CD4-positive, alpha-beta T cell treated with Interleukin-17A for 1 hour (primary cell): ENCODE data around the gene MIDN.
"Not testable (repeated sequence)": the region's sequence is repeated elsewhere in the genome, so short reads cannot be mapped to it uniquely, and the experiment has no call there.

Experiments used
- DNase-seq: peaks from one replicate; pipeline ENCODE4 v3.0.0-alpha.2; 2020

The MIDN gene

DNA sequence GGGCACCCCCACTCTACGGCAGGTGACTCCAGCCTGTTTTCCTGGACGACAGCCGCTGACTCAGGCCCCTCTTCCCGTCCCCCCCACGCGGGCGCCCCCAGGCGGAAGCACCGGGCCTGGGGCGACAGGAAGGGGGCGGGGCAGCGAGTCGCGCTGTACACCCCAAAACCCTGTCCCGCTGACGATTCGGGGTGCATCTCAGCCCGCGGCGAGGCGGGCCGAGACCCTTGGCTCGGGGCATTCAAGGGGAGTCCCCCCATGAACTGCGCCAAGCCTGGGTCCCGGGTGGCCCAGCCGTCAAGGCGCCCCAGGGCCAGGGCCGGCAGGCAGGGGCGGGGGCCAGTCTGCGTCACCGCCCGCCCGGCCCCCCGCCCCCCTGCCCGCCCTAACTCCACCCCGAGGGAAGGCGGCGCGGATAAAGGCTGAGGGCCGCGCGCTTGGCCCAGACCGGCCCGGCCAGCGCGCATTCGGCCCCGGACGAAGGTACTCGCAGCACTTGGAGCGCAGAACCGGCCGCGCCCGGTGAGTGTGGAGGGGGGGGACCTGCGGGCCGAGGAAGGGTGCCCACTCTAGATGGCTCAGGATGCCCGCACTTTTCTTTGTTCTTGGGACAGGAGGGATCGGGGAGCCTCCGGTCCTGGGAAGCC, at the start of gene MIDN:
Gene MIDN, plus strand, starts transcription at position 445 of the 647 bp plus-strand sequence. CDS start 1,714 bp downstream, outside the sequence.
- DNase-seq = peak; percentile 81

DNA sequence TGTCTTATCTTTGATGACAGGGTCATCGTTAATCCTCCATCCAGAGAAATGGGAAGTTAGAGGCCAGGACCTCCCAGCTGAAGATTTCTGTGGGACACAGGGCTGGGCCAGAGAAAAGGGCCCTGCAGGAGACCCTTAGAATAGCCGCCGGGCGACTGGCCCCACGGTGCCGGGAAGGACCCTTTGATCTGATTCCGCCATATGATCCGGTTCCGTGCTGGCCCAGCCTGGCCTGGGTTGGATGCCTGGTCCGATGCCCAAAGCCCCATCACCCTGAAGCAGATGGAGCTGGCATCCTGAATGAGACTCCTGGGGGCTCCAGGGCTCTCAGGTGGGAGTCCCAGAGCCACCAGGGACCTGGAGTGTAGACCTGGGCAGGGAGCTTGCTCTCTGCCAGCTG, 48.9 kb upstream of the MIDN start:
- no peak for DNase-seq

DNA sequence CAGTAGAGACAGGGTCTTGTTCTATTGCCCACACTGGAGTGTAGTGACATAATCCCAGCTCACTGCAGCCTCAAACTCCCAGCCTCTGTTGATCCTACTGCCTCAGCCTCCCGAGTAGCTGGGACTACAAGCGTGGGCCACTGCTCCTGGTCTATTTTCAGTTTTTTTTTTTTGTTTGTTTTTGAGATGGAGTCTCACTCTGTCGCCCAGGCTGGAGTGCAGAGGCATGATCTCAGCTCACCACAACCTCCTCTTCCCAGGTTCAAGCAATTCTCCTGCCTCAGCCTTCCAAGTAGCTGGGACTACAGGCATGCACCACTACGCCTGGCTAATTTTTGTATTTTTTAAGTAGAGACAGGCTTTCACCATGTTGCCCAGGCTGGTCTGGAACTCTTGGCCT, 47.8 kb upstream of the MIDN start:
- not testable (repeated sequence) for DNase-seq

DNA sequence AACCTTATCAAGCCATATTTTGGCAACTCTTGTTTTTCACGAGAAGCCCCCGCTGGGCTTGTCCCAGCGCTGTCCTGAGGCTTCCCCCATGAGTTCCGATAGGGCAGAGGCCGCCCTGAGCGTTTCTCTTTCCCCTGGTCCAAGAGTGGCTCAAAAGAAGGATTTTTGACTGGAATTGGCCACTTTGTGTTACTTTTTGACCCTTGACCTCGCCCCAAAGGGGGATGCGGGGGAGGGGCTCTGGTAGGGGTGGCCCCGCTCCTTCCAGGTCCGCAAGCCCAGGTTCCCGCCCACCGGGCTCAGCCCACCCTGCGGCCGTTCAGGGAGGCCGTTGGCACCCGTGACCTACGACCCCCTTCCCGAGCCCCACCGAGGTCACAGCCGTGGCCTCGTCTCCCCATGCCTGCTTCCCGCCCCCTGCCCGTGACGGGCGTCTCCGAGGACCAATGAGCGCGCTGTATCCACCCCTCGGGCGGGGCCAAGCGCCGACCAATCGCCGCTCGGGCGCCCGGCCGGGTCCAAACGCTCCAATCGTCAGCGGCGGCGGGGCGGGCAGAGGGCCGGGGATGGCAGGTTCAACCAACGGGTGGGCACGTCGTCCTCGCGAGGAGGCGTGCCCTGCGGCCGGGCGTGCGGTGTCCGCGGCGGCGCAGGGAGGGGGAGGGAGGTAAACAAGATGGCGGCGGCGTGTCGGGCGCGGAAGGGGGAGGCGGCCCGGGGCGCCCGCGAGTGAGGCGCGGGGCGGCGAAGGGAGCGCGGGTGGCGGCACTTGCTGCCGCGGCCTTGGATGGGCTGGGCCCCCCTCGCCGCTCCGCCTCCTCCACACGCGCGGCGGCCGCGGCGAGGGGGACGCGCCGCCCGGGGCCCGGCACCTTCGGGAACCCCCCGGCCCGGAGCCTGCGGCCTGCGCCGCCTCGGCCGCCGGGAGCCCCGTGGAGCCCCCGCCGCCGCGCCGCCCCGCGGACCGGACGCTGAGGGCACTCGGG, 43.0 kb upstream of the MIDN start, which contains the start of gene STK11:
Gene STK11, plus strand, starts transcription at position 665 of the 986 bp plus-strand sequence. CDS start 1,136 bp downstream, outside the sequence.
- DNase-seq = peak; percentile 99

DNA sequence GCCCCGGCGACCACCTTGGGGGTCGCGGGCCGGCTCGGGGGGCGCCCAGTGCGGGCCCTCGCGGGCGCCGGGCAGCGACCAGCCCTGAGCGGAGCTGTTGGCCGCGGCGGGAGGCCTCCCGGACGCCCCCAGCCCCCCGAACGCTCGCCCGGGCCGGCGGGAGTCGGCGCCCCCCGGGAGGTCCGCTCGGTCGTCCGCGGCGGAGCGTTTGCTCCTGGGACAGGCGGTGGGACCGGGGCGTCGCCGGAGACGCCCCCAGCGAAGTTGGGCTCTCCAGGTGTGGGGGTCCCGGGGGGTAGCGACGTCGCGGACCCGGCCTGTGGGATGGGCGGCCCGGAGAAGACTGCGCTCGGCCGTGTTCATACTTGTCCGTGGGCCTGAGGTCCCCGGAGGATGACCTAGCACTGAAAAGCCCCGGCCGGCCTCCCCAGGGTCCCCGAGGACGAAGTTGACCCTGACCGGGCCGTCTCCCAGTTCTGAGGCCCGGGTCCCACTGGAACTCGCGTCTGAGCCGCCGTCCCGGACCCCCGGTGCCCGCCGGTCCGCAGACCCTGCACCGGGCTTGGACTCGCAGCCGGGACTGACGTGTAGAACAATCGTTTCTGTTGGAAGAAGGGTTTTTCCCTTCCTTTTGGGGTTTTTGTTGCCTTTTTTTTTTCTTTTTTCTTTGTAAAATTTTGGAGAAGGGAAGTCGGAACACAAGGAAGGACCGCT, 42.1 kb upstream of the MIDN start:
- DNase-seq = no peak

DNA sequence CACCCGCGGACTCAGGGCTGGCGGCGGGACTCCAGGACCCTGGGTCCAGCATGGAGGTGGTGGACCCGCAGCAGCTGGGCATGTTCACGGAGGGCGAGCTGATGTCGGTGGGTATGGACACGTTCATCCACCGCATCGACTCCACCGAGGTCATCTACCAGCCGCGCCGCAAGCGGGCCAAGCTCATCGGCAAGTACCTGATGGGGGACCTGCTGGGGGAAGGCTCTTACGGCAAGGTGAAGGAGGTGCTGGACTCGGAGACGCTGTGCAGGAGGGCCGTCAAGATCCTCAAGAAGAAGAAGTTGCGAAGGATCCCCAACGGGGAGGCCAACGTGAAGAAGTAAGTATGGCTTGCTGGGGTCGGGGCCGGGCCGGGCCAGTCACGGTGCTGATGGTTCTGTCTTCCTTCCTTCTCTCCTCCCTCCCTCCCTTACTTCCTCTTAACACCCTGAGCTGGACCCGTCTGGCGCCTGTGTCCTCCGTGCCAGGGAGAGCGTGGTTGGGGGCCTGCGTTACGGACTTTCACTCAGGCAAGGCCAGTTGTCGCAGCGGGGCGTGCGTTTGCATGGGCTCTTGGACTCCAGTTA, 41.4 kb upstream of the MIDN start:
- DNase-seq = peak; percentile 45

DNA sequence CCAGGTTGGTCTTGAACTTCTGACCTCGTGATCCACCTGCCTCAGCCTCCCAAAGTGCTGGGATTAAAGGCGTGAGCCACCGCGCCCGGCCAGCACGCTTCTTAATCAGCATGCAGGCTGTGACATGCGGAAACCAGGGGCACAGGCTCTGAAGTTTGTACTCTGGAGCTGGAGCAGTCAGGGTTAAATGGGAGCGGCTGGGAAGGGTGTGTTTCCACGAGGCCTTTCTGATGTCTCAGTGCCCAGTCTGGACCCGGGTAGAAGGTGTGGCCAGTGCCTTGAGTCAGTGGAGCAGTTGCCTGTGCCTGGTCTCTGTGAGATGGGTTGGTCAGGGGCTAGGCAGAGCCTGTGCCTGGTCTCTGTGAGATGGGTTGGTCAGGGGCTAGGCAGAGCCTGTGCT, 39.6 kb upstream of the MIDN start:
- not testable (repeated sequence) for DNase-seq

DNA sequence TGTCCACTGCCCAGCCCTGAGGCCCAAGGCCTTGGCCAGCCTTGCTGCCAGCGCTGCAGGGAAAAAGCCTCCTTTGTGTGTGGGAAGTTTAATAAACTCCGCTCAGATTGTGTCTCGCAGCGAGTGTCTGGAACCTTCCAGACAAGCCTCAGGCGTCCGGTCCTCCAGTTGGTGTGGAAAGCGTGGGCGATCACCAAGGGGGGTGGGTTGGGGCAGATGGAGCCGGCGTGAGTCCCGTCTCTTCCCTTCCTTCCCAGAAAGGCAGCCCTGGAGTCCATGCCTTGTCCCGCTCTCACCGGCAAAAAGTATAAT, 38.2 kb upstream of the MIDN start:
- no peak for DNase-seq

DNA sequence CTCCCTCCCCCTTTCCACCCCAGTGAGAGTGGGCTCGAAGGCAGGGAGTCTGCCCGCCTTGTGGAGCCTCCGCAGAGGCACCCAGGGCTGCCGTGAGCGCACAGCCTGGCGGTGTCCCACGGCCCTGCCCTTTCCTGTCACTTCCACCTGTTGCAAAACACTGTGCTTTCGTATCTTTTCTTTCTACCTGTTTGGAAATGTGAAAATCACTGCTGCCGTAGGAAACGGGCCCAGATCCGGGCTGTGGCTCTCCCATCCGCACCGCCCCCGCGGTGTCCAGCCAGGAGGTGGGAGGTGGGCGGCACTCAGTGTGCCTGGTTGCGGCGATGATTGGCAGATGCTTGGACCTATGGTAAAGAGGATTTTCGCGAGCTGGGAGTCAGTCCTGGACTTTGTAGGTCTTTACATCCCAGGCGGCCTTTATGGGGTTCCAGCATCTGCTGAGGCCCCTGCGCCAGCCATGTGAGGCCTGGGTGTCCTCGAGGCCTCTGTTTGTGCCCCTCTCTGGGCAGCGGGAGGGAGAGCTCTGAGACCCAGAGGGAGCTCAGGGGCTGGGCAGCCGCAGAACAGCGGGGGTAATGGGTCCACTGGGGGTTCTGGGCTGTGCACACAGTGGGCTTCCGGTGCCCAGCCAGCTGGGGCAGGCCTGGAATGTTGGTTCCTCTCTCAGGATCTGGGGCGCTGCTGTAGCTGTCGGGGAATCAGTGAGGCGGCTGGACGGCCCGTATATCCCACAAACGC, 36.7 kb upstream of the MIDN start:
- DNase-seq = no peak

DNA sequence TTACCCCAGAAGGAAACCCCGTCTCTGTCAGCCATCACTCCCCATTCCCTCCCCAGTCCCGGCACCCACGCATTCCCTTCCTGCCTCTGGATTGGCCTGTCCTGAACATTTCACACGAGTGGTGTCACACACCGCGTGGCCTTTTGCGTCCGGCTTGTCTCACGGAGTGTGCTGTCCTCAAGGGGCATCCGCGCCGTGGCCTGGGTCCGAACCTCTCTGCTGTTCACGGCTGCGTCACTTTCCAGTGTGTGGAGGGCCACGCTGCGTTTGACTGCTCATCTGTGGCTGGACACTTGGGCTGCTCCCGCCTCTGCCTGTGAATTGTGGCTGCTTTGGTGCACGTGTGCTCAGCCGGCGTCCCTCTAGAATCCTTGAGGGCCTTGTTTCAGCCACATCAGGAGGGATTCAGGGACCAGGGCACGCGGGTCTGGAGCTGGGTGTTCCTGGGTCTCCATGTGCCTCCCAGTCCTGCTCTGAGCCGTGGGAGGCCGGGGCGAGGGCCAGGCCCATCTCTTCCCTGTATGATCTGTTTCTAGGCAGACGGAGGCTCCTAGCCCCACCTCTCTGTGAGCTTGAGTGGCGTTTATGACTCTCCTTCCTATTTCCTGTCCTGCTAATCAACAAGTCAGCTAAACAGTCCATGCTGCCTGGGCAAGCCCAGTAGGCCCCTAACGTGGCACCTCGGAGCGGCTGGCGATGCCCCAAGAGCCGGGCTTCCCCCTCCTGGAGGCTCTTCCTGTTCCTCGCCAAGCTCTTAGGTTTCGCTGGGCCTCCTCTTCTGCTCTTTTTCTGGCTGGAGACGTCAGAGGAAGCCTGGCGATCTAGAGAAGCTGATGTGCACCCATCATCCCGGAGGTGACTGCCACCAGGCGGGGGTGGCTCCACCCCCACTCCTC, 34.7 kb upstream of the MIDN start:
- peak; percentile 77 for DNase-seq

DNA sequence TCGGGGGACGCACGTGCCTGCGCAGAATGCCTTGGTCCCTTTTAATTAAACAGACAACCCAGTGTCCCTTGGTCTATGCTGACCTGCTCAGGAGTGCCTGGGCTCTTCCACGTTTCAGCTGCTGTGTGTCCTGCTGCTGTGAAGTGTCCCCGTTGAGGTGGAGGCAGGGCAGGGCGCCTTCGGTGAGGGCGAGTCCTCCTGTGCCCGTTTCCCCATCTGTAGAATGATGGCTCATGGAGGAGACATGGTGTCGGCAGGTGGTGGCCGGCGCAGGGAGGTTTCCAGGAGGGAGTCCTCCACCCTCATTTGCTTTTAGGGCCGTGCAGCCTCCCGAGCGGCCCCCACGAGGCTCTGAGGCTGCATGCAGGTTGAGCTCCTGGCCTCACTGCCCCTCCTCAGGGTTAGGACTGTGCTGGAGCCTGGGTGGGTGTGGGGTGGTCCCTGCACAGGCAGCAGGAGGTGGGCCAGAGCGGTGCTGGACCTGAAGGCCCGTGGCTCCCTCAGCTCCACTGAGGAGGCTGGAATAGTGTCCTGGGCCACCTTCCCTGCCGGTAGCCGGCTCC, 34.0 kb upstream of the MIDN start:
- DNase-seq = no peak

DNA sequence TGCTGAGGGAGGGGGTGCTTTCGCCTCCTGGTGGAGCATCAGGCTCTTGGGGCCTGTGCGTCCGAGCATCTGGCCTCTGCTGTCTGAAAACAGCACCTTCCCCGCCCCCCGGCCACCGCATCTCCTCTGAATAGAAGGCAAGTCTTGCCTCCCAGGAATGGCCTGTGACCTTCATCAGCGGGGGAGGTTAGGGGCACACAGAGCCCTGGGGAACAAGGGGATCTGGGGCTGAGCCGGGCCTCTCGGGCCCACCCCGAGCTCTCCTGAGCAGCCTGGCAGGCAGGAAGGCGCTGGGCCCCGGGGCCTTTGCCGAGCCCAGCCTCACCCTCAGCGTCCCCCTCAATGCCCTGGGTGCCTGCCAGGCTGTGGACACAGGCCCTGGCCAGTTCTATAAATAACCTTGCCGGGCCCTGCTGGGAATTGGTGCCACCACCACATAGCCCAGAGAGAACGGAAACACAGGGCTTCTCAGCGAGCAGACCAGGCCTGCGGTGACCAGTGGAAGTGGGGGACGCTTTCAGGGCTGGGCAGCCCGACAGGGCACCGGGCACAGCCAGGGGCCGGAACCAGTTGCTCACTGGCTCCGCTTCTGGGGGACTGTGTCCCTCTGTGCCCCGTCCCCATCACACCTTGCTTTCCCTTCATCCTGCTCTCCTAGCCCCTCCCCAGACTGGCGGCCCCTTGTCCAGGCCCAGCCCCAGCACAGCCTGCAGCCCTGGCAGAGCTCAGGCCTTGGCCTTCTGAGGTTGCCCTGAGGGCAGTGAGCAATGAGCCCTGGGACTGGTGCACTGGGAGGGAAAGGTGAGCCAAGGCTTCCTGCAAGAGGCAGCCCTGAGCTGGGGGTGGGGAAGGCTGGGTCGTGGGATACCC, 33.3 kb upstream of the MIDN start:
- DNase-seq = no peak

DNA sequence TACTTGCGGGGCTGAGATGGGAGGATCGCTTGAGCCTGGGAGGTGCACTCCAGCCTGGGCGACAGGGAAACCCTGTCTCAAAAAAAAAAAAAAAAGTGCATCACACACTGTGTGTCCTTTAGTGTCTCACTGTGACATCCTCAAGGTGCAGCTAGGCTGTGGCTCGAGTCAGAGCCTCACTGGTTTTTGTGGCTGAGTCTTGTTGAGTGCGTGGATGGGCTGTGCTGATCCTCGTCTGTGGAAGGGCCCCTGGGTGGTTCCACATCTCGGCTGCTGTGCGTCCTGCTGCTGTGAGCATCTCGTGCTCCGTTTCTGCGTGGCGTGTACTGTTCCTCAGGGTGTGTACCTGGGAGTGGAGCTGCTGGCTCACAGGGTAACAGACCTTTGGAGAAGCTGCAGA, 31.6 kb upstream of the MIDN start:
- DNase-seq = no peak

DNA sequence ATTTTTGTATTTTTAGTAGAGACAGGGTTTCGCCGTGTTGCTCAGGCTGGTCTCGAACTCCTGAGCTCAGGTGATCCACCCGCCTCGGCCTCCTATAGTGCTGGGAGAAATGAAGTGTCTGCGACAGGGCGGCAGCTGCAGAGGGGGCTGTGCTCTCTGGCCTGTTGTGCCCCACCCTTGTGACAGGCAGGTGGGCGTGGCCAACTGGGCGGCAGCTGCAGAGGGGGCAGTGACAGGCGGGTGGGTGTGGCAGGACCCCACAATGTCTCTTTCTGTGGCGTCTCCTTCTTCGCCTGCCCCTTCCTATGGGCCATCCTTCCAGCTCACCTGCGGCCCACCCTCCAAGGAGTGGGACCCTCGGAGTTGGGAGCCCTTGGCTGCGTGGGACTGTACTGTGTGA, 31.0 kb upstream of the MIDN start:
- no peak for DNase-seq

DNA sequence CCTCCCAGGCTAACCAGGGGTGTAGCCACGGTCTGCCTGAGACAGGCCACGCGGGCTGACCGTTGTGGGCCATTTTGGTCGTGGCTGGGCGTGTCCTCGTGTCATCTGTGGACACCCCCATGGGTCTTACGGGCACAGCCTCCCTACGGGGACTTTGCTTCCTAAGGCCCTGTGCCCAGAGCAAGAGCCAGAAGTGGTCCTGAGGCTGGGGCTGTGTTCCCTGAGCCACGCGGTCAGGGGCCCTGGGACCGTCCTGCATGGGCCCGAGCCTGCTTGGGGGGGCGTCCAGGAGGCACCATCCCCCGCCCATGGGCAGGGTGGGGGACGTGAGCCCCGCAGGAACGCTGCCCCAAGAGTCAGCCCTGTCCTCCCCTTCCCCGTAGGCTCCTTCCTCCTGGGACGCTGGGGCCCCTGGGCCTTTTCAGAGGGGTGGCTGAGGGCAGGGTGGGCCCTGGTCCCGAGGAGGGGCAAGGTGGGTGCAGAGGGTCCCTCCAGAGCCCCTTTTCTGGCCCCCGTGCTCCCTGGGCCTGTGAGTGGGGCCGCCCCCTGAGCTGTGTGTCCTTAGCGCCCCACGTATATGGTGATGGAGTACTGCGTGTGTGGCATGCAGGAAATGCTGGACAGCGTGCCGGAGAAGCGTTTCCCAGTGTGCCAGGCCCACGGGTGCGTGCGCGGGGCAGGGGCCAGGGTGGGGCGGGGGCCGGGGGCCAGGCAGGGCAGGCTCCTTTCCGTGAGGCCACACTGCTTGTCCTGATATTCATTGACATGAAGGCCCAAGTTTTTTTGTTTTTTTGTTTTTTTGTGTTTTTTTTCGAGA, 29.4 kb upstream of the MIDN start:
- no peak for DNase-seq

DNA sequence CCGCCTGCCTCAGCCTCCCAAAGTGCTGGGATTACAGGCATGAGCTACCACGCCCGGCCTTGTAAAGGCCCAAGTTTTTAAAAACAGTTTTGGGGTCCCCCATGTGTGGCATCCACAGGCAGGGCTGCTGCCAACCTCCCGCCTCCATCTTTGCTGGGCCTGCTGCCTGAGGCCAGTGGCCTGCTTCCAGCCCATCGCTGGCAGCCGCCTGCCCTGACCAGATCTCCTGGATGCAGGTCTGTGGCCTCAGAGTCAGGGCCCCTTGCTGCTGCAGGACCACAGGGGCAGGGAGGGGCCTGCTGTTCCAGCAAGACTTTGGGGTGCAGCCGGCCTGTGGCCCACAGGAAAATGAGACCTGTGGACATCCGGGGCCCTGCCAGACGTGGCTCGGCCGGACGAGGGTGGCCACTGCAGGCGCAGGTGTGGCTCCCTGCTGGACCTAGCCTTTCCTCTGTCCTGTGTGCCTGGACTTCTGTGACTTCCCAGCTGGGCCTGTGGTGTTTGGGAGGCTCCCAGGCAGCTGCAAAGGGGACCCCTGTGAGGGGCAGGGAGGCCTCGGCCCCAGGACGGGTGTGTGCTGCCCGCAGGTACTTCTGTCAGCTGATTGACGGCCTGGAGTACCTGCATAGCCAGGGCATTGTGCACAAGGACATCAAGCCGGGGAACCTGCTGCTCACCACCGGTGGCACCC, 28.5 kb upstream of the MIDN start:
- no peak for DNase-seq

DNA sequence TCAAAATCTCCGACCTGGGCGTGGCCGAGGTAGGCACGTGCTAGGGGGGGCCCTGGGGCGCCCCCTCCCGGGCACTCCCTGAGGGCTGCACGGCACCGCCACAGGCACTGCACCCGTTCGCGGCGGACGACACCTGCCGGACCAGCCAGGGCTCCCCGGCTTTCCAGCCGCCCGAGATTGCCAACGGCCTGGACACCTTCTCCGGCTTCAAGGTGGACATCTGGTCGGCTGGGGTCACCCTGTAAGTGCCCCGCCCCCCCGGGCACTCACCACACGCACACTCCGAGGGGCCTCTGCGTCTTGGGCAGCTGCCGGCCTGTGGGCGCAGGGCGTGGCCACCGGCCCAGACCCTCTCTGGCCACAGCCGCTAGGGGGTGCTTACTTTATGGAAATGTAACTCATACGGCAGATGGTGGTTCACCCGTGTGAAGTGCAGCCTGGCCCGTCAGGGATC, 27.9 kb upstream of the MIDN start:
- DNase-seq = no peak
